CD1c-positive myeloid dendritic cell (primary cell): ENCODE measurements around the gene ZDHHC1.

Experiments used
- DNase-seq: peaks from one replicate; pipeline ENCODE4 v3.0.0-alpha.2; 2016; ENCODE audit errors: extremely low spot score

ZDHHC1 gene

DNA sequence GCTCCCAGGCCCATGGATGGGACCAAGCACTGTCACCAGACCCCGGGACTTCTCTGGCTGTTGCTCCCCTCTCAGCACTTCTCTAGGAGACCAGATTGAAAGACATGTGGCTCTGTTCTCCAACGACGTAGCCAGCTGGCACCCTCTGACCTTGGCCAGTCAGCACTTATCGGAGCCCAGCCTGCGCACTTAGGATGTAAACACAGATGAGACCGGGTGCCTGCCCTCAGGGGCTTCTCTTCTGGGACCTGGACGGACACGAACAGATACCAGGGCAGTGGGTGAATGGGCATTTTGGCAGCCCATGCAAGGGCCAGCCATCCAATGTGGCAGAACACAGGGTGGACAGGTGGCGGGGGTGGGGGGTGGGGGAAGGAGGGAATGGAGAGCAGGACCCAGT, 6.6 kb downstream of the ZDHHC1 start:
- no peak for DNase-seq

DNA sequence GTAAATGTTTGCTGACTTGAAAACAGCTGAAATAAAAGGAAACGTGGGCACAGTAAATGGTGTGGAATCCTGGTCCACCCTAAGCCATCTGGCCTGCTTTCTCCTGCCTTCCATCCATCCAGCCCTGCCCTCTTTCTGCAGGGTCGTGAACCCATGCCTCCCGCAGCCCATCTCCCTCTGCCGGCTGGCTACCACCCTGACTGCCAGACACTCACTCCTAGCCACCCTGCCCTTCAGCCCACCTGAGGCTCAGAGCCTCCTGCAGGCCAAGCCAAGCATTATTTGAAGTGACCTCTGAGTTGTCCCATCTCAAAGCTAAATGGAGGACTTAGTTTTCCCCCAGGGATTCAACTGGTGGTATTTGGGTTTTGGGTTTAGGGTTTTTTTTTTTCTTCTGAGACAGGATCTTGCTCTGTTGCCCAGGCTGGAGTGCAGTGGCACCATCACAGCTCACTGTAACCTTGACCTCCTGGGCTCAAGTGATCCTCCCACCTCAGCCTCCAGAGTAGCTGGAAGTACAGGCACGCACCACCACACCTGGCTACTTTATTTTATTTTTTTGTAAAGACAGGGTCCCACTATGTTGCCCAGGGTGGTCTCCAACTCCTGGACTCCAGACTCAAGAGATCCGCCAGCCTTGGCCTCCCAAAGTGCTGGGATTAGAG, 8.4 kb downstream of the ZDHHC1 start:
- no peak for DNase-seq

DNA sequence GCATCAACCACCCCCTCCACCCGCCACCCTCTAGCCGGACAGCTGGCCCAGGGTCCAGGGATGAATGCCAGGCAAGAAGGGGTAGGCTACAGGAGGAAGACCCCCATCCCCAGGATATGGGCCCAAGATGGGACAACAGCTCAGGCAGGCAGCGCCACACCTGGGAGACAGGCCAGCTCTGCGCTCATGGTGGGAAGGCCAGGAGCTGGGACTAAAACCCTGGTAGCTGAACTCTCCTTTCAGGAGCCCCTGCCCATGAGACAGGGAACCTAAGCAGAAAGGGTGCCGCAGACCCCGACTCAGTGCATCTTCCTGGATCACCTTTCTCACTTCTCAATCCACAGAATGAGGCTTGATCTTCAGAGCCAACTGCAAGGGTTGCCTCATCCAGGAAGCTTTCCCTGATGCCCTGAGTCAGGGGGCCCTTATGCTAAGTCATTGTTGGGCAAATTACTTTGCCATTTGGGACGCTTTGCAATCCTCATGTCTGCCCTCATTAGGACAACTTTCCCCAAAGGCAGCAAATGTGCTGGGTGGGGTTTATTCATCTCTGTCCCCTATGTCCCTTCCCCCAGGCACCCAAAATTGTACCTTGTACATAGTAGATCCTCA, 9.0 kb downstream of the ZDHHC1 start:
- no peak for DNase-seq

DNA sequence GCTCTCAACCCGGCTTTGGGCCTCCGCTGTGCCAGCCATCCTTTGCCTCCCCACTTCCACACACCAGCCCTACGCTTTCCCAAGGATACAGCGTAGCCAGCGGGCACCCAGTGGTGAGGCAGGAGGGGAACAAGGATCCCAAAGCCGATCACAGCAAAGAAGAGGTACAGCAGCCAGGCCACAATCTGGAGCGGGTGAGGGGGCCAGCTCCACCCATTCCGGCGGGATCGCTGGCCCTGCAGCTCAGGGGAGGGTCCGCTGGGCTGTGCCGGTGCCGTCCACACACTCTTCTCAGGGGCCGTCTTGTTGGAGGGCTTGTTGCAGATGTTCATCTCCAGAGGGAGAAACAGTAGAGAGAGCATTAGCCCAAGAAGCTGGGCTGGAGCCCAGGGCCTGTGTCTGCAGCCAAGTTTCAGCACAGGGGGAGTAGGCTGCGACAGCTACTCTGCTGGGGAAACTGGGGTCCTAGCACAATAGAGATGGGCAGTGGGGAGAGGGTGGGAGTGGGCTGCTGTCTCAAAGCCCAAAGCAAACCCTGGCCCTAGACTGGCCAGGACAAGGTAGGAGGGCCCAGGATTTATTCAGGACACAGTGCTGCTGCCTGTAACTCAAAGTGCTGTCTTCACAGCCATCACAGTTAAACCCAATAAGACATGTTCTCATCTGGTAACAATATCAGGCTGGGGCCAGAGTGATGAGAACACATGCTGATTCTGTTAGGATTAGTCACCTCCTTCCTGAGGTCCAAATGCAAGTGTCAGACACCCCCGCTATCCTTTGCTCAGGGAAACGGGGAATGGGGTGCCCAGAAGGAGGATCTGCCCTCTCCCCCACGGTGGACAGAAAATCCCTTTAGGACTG, 9.9 kb downstream of the ZDHHC1 start:
- DNase-seq, result no peak

DNA sequence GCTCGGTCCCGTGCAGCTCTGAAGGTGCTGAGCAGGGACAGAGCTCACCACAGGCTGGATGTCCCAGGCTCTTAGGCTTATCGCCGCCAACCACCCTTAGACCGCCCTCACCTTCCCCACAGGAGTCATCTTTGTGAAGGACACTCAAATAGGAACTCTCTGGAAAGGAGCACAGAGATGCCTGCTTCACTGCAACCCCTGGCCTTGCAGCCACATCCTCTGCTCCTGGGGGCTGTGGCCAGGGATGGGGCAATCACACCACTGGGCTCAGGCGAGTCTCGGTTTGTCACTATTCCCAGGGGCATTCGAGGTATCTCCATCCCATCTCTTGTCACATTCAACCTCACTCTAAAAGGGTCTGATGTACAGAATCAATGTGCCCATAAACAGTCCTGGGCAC, 10.9 kb downstream of the ZDHHC1 start:
- no peak for DNase-seq

DNA sequence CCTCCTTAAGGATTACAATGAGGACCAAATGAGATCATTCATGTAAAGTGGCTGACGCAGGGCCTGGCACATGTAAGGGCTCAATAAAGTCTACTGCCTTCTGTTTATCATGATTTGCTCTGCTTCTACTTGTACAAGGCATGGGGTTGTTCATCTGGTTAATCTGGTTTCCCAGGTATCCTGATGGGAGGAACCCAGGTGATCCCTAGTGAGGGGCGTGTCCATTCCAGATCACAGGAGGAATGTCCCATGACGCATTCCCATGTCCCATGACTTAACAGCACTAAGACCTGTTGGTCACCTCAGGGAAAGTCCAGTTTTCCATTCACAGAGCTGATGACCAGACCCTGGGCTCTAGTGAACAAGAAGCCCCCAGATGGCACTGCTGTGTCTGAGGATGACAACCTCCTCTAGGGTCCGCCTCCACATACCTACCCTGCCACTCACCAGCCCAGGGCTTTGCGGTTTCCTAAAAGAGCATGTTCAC, 11.5 kb downstream of the ZDHHC1 start:
- DNase-seq, result no peak

DNA sequence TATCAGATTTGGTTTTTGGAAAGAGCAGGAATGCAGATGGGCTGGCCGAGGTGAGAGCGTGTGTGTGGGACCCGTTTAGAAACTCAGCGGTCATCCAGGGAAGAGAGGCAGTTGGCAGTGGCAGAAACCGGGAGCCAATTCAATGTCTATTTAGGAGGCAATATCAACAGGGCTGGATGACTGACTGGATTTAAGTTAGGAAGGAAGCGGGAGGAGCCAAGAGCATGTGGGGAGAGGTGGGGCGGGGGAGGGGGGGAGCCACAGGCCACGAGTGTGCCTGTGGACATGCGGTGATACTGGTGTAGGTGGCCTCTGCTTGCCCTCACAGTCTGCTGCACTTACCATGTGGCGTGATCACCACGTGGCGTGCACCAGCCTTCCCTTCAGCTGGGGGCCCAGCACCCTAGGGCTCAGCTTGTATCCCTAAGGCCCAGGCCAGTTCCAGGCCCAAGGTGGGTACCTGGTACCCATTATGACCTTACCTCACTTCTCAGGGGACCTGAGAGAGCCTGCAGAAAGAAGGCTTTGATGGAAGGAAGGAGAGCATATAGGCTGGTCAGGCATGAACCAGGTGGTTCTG, 12.2 kb downstream of the ZDHHC1 start:
- no peak for DNase-seq

DNA sequence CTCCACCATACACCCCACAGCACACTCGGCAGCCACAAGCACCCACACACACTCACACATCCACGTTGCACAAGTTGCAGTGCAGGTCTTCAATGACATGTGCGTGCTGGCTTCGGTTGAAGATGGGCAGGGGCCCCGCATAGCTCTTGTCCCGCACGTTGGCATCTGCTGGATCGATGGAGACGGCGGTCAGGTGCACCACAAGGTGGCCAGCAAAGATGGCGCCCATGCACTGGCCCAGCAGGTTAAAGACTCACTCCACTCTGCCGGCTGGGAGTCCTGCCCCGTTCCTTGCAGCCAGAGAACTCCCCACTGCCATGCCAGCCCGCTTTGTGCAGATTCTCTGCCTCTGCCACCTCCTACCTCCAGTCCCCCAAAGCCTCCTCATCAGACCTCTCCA, 15.4 kb downstream of the ZDHHC1 start:
- DNase-seq, result no peak

DNA sequence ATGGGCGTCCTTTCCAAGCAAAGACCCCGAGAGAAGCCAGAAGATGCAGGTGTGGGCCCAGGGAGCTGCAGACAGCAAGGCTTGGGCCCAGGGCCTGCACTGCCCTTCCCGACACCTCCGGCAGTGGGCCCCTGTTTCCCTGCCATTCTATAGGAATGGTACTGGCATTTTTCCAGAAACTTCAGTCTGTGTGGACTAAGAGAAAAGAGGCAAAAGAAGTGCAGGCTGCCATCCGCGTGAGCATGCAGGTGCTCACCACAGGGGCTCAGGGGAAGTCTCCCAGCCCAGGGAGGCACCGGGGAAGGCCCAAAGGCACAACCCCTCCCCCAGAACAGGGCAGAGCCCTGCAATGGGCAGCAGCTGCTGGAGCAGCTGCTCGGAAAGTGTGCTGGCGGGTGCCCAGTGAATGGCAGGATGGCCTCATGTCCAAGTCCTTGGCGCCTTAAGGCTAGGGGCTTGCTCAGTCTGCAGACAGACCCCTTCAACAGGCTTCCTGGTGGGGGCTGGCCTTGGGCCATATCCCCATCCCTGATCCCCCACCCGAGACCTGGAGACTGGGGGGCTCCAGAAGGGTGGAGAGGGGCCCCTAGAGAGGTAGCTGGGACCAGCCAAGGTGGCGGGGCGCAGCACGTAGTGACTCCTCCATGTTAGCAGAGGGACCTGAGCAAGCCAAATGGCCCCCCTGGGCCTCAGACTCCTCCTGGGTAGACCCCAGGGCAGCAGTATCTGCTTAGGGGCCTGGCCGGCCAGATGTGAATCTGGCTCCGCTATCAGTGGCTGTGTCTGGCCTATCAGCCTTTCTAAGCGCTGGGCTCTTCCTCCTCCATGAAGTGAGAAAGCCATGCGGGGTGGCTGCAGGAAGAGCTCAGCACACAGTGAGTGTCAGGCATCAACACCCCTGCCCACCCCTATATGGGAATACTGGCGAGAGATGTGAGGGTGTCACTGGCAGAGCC, 16.2 kb downstream of the ZDHHC1 start:
- DNase-seq, result no peak

DNA sequence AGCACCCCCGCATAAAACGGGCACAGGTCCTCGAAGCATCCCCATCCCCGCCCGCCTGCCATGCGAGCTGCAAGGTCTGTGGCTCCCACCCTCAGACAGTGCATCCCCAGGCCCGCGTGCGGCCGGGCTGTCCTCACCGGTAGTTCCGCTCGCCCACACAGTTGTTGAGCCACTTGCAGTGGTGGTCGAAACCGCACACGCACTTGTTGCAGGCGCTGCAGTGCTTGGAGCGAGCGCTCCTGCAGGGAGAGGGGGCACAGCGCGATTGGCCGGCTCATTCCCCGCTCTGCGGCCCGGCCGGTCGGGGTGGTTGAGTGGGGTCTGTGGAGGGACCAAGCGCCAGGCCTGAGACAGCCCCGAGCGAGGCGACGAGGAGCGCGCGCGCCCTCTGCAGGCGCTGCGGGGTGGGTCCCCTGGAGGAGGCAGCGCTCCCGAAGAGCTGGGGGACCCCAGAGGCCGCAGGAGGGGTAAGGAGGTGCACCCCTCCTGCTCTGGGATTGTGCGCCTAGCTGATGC, 17.0 kb downstream of the ZDHHC1 start:
- DNase-seq, result peak; percentile 65

DNA sequence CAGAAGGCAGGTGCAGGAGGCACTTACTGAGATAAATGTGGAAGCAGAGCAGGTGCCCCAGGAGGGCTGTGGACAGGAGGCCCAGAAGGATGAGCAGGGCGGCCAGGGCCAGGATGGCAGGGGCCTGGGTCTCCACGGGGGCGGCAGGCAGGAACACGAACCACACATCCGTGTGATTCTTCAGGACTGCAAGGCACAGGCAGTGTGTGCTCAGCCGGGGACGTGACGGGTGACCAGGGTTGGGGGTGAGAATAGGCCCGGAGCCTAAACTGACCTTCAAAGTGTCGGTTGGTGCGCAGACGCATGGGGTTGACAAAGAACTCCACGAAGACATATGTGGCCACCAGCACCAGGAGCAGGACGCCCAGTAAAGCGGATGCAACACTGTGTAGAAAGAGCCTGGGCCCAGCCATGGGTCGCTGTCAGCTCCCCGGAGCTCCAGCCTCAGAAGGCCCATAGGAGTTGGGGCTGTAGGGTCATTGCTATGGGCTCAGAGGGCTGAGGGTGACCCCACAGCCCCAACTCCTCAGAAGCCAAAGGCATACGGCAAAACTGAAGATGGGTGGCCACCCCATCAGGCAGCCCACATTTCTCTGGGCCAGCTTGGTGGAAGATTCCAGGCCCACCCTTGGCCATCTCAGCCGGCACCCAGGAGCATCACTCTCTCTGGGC, 17.6 kb downstream of the ZDHHC1 start:
- DNase-seq, result no peak

DNA sequence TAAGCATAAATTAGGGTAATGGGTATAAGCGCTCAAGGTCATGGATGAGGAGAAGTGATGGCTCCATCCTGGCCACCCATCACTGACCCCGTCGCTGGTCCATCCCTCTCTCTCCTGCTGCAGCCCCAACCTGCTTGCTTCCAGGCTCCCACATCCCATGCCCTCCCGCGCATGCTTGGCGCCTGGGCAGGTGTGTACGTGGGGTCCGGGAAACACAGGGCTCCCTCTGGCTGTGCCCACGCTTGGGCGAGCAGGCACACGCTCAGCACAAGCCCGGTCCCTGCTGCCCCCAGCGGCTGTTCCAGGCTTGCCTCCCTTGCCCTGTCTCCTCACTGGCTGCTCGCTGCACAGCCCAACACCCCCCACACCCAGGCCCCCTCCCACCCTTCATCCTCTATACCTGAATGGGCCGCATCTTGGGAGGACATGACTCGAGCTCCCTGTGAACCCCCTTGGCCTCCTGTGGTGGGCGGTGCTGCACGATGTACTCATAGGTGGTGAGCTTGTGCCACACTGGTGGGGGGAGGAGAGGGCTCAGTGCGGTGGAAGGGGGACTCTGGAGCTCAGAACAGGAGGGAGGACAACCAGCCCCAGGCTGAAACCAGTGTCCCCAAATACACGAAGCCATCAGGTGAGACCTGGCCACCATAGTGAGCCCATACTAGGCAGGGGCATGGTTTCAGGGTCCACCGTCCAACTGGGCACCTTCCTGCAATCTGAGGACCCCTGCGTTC, 18.3 kb downstream of the ZDHHC1 start:
- DNase-seq, result no peak

DNA sequence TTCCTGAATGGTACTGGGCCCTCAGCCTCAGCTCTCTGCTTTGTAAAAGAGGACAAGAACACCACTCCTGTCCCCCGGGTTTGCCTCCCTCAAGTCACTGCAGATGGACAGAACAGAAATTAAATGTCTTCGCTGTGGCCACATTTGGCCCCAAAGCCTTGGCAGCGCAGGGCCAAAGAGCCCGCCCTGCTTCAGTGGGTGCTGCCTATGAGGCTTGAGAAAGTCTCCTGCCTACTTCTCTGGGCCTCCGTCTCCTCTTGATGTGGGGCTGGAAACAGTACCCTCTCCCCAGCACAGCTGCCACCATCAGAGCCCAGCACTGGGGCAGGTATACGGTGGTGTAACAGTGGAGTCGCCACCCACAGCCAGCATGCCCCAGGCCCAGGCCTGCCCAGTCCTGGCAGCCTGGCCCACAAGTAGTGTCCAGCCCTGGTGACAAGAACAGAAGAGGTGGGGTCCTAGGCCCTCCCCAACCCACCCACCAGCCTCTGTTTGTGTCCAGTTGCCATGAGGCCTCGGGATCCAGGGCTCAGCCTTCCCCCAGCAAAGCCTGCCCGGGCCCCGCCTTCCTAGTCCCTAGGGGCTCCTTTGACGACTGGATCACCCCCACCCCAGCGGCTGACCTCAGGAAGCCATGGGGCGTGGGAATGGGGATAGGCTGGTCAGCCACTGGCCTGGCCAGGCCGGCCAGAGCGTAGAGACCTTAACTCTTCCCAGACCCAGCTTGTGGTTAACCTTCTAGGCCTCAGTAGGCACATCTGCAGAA, 19.1 kb downstream of the ZDHHC1 start:
- DNase-seq, result no peak

DNA sequence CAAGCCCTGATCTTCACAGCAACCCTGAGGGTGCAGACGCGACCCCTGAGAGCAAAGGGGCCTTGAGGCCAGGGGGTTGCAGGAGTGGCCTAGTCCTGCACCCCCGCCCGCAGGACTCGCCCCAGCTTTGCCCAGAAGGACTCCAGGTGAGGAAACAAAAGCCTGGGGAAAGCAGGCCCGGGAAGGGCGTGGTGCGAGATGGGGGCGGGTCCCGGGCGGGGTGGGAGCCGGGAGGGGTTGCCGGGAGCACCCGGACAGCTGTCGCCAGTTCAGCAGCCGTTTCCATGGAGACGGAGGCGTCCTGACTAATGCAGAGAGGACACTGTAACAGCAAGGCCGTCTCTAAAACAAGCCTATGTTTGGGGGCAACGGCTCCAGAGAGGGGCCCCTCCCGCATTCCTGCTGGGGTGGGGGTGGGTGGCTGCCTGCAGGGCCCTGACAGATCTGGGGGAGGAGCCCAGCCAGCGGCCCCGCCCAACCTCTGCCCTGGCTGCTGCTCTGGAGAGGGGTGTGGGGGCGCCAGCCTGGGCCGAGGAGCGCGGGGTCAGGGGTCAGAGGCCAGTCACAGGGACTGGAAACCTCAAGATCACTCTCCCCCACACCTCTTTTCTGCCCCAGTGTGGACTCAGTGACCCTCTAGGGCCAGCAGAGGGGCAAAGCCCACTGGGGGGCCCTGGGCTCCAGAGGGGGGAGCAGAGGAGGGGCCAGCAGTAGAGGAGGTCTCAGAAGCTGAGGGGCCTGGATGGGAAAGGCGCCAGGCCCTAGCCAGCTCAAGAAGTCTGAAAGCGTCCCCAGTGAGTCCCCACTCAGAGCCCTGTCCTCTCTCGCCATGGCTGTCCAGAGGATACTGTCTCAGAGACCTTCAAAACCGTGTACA, 19.9 kb downstream of the ZDHHC1 start:
- peak; percentile 53 for DNase-seq

DNA sequence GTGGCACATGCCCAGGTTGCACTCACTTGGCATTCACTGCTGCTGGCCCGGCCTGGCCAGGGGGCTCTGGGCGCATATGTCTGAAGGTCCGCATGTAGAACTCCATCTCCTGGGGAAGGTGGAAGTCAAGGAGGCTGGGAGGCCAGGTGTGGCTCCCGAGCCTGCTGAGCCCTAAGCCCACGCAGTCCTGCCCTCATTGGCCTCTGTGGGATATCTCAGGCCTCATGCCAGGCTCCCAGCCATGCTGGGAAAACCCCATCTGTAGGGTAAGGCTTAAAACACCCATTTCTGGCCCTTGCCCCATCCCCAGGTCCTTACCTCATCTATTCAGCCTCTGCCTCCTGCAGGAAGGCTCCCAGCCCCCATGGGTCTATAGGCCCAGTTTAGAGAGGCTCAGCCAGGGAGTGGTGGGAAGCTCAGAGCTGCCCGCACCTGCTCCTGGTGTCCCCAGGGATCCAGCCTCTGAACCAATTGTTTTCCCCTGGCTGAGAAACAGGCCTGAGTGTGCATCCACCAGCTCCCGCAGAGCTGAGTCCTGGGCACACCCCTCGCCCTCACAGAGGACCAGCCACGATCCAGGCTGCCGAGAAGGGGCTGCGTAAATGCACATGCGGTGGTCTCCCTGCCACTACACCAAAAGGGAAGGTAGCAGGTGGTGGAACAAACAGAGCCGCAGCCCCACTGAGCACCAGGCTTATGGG, 20.7 kb downstream of the ZDHHC1 start:
- DNase-seq, result no peak

DNA sequence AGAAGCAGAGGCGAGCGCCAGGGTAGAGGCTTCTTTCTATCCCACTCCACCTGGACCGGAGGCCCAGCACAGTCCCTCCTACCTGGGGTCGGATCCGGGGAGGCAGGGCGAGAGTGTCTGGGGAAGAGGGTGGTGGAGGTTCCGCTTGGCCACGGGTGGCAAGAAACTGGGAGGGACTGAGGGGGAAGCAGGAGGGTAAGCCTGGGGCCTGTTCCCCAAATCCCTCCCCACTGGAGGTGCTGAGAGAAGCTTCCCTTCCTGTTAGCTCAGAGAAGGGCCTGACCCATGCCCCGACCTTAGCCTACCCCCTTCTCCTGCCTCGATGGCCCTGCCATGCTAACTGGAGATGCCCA, 21.2 kb downstream of the ZDHHC1 start:
- peak; percentile 58 for DNase-seq
